Stimulated activated CD8-positive, alpha-beta memory T cell treated with anti-CD3 and anti-CD28 coated beads, Interleukin-7, amount 100 ng/mL, for 24 hours (primary cell): ENCODE results near the gene TLE4.
"Not testable (repeated sequence)": the region's sequence is repeated elsewhere in the genome, so short reads cannot be mapped to it uniquely, and the experiment has no call there.

ENCODE experiments used
- DNase-seq: peaks from one replicate; pipeline ENCODE4 v3.0.0-alpha.2; 2020; ENCODE audit warnings: low read depth

The TLE4 gene

DNA sequence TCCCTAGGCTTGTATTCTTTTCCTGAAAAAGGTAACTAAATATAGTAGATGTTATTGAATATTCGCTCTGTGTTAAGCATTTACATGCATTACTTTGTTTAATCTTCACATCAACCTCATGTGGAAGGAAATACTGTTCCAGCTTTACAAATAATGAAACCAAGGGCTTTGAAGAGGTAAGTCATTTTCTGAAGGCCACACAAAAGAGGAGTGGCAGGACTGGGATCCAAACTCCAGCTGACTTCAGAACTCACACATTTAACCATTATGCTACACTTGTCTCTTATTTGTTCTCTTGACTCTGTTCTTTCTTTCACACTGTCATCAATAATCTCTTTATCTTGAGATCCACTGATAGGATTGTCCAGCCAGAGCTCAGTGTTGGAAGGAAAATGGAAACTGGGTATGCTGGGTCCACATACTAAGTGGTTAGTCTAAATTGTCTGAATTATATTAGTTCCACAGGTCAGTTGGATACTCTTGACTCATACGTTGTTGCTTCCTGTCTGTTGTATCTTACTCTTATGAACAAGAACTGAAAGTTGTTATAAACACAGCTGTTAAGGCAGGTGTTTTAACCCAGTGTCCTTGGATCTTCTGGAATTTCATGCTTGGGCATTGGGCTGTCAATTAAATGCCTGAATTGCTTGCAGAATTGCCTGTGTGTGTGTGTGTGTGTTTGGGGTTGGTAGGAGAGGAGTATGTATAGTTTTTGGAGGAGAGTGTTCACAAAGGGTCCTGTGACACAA lies 65.6 kb downstream of the TLE4 start:
- no peak for DNase-seq

DNA sequence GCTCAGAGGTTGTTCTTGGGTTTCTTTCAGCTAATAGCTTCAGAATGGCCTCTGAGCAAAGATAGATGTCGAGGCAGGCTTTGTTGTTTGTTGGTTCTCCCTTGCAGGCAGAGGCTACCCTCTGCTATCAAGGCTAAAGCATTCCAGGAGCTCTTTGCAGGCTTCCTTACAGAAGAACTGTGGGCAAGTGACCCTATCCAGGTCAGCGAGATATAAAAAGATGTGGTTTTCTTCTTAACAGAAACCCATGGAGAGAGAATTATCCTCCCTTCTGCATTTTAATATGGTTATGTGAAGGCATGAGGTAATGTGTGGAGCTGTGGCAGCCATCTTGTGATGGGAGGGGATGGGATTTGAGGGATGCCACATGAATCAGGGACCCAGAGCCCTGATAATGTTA lies 67.0 kb downstream of the TLE4 start:
- DNase-seq = no peak

DNA sequence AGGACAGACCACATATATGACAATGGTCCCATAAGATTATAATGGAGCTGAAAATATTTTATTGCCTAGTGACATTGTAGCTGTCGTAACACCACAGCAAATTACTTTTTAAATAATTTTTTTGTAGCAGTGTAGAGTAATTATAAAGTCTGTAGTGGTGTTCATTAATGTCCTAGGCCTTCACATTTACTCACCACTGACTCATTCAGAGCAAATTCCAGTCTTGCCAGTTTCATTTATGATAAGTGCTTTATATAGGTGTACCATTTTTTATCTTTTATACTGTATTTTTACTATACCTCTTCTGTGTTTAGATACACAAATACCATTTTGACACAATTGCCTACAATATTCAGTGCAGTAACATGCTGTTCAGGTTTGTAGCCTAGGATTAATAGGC lies 67.6 kb downstream of the TLE4 start:
- DNase-seq = no peak

DNA sequence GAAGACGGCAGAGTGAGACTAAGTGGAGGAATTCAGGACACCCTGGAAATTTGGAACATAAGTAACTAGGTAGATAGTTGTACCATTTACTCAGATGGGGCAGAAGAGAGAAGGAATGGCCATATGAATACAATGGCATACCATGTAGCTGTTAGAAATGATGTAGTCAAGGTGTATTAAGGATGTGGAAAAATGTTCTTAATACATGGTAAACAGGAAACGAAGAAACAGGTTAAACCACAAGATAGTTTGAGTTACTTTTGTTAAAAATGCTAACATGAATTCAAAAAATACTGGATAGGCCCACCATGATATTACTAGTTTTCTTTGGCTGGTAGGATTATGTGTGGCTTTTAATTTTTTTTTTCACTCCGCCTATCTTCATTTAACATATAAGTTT lies 68.3 kb downstream of the TLE4 start:
- DNase-seq = not testable (repeated sequence)

DNA sequence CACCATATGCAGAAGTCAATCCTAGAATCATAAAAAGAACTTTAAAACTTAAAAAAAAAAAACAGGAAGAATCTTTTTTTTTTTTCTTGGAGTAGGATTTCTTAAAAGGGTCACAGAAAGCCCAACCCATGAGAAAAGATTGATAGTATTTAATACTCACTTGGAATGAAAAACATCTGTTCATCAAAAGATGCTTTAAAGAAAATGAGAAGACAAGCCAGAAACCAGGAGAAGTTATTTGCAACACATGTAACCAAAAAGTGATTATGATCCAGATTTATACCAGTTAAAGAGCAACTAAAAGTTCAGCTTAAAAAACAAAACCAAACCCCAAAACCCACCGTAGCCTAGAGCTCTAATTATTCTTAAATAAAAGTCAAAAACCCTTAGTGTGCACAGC lies 69.3 kb downstream of the TLE4 start:
- DNase-seq = no peak

DNA sequence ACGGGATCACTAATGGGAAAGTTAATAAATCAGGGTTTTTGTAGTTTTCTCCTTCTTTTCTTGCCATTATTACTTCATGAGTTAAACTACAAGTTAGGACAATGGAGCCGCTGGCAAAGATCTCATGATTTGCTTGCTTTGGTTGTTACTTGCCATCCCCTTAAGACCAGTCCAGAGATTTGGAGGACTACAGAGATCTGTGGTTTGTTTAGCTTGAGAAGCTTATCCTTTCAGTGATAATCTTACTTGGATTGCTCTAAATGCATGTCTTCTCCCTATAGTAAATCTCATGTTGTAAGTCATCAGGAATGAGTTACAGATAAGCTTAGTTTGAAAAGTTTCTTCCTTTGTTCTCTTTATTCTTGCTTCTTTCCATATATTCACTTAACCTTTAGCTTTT lies 70.9 kb downstream of the TLE4 start:
- no peak for DNase-seq

DNA sequence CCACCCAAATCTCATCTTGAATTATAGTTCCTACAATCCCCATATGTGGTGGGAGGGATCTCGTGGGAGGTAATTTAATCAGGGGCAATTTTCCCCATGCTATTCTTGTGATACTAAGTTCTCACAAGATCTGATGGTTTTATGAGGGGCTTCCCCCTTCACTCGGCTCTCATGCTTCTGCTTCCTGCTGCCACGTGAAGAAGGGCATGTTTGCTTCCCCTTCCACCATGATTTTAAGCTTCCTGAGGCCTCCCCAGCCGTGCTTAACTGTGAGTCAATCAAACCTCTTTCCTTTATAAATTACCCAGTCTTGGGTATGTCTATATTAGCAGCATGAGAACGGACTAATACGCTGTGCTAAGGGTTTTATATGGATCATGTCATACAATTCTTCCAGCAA lies 72.3 kb downstream of the TLE4 start:
- no peak for DNase-seq

DNA sequence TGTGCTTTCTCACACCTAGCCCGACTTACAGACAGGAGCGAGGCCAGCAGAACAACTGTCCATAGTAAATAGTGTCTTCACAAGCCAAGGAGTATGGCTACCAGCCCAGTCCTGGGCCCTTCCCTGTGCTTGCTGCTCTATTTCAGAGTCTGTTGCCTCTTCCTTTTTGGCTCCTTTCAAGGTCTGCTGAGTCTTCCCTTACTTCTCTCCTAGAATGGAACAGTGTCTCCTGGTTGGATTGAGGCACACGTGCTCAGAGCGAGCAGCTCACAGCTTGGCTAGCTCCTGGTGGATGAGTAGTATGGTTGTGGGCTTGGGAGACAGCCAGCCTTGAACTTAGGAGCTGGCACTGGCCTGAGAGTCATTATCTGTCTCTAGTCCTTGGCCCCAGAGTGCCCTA lies 72.8 kb downstream of the TLE4 start:
- DNase-seq = no peak

DNA sequence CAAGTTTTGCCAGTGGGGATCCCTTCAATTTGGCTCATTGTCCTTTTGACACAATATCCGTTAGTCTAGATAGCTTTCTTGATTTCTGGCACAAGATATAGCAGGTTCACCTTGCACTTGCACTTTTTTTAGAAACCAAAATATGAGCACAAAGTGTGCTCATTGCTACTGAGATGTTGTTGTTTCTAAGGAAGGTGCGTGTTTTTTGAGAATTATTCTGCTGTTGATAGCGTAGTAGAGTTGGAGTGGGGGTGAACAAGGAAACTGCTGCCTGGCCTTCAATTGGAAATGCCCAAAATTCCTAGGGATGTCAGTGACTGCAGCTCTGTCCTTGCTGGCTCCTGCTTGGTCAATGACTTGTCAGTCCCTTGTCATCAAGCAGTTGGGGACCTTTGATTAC lies 73.3 kb downstream of the TLE4 start:
- DNase-seq = no peak

DNA sequence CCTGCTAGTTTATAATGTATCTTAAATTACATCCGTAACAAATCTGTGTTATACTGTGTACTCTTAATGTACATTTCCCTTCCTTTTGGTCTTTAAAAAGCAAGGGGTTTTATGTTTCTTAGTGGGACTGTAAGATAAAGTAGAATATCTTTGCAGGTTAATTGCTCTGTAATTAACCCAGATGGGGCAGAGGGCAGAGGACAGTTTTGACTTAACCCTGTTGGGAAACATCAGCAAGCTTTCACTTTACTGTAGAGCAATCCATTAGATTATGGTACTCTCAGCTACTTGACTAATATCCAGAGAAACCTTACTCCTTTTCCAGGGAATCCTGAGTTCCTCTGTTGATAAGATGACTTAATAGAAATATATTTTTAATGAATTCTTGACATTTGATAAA lies 74.3 kb downstream of the TLE4 start:
- DNase-seq = no peak

DNA sequence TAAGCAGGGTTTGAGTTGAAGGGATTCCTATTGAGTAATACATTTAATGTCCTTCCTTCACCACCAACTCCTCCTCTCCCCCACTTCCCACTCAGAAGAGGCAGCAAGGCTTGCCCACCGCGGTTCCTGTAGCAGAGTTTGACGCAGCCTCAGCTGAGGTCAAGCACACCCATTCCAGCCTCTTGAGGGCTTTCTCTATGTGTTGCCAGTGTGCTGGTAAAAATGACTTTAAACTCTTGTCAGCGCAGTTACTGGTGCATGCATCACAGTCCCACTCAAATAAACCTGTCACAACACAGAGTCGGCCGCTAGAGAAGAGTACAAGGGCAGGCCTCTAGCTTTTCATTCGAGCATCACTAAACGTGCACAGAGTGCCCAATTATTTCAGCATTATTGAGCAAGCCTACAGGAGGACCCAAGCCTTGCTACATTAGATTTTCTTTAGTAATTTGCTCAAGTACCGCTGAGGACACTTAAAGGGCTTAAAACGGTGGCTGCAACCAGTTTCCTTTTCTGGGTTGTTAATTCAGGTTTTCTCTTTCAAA lies 79.6 kb downstream of the TLE4 start:
- no peak for DNase-seq

DNA sequence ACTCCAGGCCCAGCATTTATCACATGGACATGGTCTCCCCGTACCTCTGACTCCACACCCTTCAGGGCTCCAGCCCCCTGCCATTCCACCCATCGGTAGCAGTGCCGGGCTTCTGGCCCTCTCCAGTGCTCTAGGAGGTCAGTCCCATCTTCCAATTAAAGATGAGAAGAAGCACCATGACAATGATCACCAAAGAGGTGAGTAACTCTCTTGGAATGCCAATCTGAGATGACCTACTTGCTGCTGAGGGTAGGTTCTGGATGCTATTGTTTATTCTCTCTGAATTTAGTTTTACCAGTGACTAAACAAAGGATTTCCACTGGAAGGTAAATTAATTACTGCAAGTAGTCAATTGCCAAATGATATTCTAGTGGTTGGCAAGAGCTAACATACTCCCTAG lies 80.8 kb downstream of the TLE4 start:
- DNase-seq = no peak

DNA sequence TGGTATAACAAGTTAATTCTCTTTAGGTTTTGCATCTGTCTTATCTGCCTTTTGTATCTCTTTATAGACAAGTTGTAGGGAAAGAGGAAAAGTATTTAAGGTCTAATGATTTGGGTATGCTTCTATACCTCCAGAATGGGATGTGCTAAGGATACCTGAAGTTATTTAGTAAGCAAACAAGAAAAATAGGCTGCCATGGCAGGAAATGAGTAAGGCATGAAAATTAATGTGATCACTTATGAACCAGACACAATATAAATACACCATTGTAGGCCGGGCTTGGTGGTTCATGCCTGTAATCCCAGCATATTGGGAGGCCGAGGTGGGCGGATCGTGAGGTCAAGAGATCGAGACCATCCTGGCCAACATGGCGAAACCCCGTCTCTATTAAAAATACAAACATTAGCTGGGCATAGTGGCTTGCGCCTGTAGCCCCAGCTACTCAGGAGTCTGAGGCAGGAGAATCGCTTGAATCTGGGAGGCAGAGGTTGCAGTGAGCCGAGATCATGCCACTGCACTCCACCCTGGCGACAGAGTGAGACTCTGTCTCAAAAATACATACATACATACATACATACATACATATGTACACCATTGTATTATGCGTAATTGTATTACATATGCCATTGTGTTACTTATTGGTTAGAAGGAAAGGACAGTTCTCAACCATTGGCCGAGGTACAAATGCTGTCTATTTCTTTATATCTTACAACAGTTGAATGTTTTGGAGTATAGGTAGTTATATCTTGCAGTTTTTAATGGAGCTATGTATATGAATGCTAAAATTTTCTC lies 83.0 kb downstream of the TLE4 start:
- DNase-seq = not testable (repeated sequence)

DNA sequence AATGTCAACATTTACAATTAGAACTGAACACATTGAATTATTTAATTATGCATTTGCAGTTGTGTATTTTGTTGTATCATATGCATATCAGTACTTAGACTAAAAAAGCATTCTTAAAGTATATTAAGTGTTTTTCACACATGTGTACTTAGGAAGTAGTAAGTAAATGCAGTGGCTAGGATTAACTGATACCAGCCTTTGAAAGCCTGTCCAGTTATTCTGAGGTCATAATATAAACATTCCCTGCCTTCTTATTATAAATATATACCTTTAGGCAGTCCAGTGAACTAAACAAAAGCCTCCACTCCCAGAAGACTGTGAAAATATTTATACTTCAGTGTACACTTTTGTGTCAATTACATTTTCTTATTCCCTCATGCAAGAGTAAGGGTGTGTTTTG lies 83.8 kb downstream of the TLE4 start:
- DNase-seq = no peak

DNA sequence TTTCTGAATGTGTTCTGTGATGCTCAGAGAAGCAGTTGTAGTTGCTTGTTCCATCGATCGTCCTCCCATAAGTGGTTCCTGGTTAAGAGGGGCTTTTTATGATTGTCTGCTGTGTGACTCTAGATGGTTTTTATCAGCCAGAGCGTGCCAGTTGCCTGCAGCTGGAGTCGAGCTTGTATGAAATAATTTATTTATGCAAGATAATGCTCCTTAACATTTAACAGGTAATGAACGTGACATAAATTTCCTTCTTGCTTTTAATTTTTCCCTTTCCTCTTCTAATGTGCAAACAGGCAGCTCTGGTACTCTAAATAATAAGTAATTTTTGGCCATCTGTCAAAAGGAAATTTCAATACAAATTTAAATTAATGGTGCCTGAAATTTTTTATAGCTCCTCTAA lies 84.4 kb downstream of the TLE4 start:
- DNase-seq = no peak

DNA sequence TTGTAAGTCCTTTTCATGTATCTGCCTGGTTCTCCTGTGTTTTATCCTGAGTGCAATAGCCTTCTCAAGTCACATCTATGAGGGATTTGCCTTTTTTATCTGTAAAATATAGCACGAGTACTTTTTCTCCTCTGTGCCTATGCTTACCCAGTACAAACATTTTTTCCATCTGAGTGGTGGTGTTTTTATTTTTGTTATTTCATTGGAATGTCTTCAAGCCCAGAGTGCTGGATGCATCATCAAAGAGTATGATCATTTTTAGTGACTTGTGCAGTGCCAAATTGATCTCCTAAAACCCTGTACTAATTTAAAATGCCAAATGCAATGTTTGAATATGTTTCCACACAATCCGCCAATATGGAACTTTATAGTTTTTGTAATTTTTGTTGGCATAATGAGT lies 86.1 kb downstream of the TLE4 start:
- no peak for DNase-seq

DNA sequence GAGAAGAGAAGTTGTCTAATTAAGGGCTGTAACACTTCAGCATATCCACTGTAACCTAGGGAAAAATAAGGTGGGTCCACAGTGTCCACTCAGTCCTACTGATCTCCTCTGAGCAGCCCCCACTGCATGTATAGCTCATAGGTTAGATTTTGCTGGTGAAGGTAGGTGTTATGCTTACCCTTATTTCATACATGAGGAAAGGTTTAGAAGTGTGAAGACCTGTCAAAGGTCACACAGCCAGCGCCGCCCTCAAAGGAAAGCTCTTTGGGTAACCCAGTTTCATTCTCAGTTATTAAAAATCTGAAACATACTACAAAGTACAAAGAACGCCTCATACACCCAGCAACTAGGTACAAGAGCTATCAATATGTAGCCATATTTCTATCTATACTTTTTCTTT lies 87.2 kb downstream of the TLE4 start:
- no peak for DNase-seq

DNA sequence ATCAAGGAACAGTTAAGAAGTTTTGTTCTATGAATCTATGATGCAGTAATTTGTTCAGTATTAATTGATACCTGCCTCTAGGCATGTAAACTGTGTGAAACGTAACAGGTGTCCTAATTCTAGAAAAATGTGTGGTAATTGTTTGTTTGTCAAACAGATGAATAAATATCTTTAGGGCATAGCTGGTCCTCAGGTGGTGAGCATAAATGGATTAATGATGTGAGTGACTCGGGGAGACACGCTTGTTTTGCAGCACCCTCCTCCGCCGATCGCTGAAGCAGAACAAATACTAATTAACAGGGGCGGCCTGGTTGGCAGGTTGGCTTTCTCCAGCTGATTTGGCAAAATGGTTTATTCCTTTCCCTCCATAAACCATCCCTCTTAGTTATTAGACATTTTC lies 88.8 kb downstream of the TLE4 start:
- DNase-seq = no peak

DNA sequence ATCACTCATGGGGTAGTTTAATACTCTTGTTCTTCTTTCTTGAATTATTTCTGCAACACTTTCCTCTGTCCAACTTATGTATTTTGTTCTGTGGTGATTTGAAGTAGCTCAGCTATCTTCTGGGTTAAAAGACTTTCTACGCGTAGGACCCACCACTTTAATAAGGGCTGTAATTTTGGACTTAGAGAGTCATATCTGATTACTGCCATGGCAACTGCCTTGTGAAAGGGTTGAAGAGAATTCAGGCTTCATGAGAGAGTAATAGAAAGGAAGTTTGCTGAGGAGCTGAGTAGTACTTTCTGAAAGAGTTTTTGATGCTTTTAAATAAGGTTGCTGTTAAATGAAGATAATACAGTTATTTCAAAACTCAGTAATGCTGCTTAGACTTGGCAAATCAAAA lies 89.5 kb downstream of the TLE4 start:
- no peak for DNase-seq

DNA sequence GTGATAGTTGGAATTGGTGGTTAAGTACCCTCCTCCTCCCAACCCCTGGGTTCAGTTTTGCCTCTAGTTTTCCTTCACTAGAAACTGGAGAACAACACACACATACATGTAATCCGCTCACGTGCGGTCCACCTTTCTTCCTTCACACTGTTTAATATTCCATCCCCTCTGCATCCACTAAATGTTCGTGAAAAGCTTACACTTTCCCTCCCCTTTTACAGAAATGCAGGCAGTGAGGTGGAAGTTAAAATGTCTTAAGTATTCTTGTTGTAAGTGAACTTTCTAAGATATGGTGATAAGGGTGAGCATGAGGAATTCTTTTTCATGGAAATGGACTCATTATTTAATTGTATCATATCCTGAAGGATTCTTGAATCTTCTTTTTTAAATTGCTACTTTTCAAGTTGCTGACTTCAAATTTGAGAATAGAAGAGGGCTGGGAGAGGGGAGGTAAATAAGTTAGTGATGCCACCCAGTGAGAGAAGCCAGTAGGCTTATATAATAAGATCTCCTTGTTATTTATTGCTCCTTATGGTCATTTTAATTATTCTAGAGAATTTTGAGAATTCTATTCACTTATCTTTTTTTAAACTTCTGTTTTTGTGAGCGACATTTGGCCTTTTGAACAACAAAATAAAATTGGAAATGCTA lies 90.2 kb downstream of the TLE4 start:
- DNase-seq = no peak

DNA sequence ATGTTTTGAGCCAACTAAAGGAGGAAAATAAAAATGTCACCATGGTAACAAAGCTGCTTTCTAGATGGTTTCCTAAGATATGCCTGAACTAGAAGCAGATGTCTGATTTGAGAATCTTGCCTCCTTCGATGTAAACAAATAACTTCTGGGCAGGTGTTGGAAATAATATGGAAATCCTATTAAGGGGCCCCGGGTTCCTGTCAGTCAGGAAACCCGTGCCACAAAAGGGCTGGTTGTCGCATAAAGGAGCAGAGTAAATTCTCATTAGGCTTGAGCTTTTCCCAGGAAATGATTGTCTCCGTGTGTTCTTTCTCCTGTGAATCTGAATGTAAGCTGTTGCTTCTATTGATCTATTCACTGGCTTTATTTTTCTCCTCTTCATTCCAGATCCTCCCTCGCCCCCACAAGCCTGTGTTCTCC lies 90.8 kb downstream of the TLE4 start:
- DNase-seq = no peak

DNA sequence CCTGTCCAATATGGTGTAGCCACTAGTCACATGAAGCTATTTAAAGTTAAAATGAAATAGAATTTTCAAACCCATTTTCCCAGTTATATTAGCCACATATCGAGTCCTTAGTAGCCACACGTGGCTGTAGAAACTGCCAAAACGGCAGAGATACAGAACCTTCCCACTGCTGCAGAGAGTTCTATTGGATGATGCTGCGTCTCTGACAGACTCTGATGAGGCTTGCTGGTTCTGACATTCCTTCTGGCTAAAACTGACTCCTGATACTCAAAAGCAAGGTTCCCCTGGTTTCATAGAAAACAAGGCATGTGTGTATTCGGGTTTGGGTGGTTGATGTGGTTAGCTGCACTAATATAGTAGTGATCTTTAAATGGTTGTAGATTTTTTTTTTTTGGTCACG lies 91.5 kb downstream of the TLE4 start:
- no peak for DNase-seq

DNA sequence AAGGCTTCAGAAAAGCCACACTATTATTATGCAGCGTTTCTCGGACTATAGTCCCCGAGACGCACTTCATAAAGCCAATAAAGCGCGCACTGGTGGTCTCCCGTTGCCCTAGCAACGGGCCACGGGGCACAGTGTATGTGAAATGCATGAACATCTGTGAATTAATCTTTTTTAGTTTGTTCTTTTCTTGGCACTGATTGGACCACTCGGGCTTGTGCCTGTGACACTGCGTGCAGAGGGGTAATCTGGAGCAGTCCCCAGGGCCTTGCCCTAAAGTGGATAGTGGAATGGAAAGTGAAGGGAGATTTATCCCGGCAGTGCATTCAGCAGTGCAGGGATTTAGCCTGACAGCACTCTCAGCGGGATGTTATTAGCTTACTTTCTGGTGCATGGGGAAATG lies 92.1 kb downstream of the TLE4 start:
- no peak for DNase-seq
